H9 (cell line): ENCODE results near the gene LCE6A. TPM values are rescaled to one million over a fixed set of nuclear protein-coding genes. Genes with fewer than 3 reads are reported as not detected.

Source experiments
- DNase-seq: peaks from one replicate; pipeline ENCODE4 v3.0.0-alpha.2; 2017
- H2AFZ ChIP-seq: one replicate; pipeline ENCODE4 v1.6.1; 2013; ENCODE audit warnings: mild to moderate bottlenecking, low read length, control low read depth, moderate library complexity
- H2AK5ac ChIP-seq: 2 replicates; pipeline ENCODE4 v1.6.1; 2013; ENCODE audit warnings: low read length, control low read depth, mixed read lengths; ENCODE audit not compliant: insufficient read length
- H2BK120ac ChIP-seq: one replicate; pipeline ENCODE4 v1.6.1; 2013; ENCODE audit warnings: low read depth, mild to moderate bottlenecking, low read length, control low read depth, inconsistent platforms; ENCODE audit not compliant: poor library complexity, severe bottlenecking
- H2BK12ac ChIP-seq: 2 replicates; pipeline ENCODE4 v1.6.1; 2013; ENCODE audit warnings: low read length, control low read depth, mixed read lengths, low read depth; ENCODE audit not compliant: insufficient read length
- H2BK15ac ChIP-seq: 2 replicates; pipeline ENCODE4 v1.6.1; 2013; ENCODE audit warnings: low read depth, low read length, control low read depth
- H2BK20ac ChIP-seq: one replicate; pipeline ENCODE4 v1.6.1; 2013; ENCODE audit warnings: low read depth, mild to moderate bottlenecking, low read length, control low read depth, inconsistent platforms; ENCODE audit not compliant: poor library complexity, severe bottlenecking
- H2BK5ac ChIP-seq: 2 replicates; pipeline ENCODE4 v1.6.1; 2013; ENCODE audit warnings: low read length, control low read depth, mixed read lengths; ENCODE audit not compliant: insufficient read length
- H3K14ac ChIP-seq: 2 replicates; pipeline ENCODE4 v1.6.1; 2013; ENCODE audit warnings: low read length, control low read depth; ENCODE audit not compliant: insufficient read depth
- H3K18ac ChIP-seq: 2 replicates; pipeline ENCODE4 v1.6.1; 2013; ENCODE audit warnings: low read depth, mild to moderate bottlenecking, mixed read lengths, low read length, control low read depth; ENCODE audit not compliant: insufficient read length
- H3K23ac ChIP-seq: 2 replicates; pipeline ENCODE4 v1.6.1; 2013; ENCODE audit warnings: low read length, control low read depth, mixed read lengths, low read depth; ENCODE audit not compliant: insufficient read length
- H3K23me2 ChIP-seq: 2 replicates; pipeline ENCODE4 v1.6.1; 2013; ENCODE audit warnings: low read depth, mild to moderate bottlenecking, mixed read lengths, low read length, control low read depth; ENCODE audit not compliant: insufficient read length, poor library complexity, severe bottlenecking
- H3K27ac ChIP-seq: 2 replicates; pipeline ENCODE4 v1.5.1; 2013; ENCODE audit warnings: low read length, control low read depth, mixed read lengths, low read depth; ENCODE audit not compliant: insufficient read length
- H3K27me3 ChIP-seq: 2 replicates; pipeline ENCODE4 v1.6.1; 2013; ENCODE audit warnings: low read length, control low read depth, inconsistent platforms; ENCODE audit not compliant: insufficient read depth
- H3K4ac ChIP-seq: 2 replicates; pipeline ENCODE4 v1.6.1; 2013; ENCODE audit warnings: low read depth, mild to moderate bottlenecking, control low read depth, inconsistent platforms, low read length, moderate library complexity
- H3K4me1 ChIP-seq: 2 replicates; pipeline ENCODE4 v1.6.1; 2013; ENCODE audit warnings: low read length, control low read depth, inconsistent platforms; ENCODE audit not compliant: insufficient read depth
- H3K4me2 ChIP-seq: 2 replicates; pipeline ENCODE4 v1.6.1; 2013; ENCODE audit warnings: low read length, control low read depth, mixed read lengths; ENCODE audit not compliant: insufficient read length, insufficient read depth
- H3K56ac ChIP-seq: 2 replicates; pipeline ENCODE4 v1.6.1; 2013; ENCODE audit warnings: low read depth, mild to moderate bottlenecking, mixed read lengths, low read length, control low read depth; ENCODE audit not compliant: insufficient read length
- H3K79me1 ChIP-seq: 2 replicates; pipeline ENCODE4 v1.6.1; 2013; ENCODE audit warnings: low read depth, mild to moderate bottlenecking, moderate library complexity, low read length, control low read depth, inconsistent platforms; ENCODE audit not compliant: insufficient read depth, poor library complexity, severe bottlenecking
- H3K79me2 ChIP-seq: 2 replicates; pipeline ENCODE4 v1.6.1; 2013; ENCODE audit warnings: low read length, control low read depth, inconsistent platforms; ENCODE audit not compliant: insufficient read depth
- H3K9ac ChIP-seq: 2 replicates; pipeline ENCODE4 v1.6.1; 2013; ENCODE audit warnings: low read length, control low read depth, mixed read lengths; ENCODE audit not compliant: insufficient read length; ENCODE audit errors: extremely low read depth
- H3K9me3 ChIP-seq: one replicate; pipeline ENCODE4 v1.6.1; 2013; ENCODE audit warnings: low read depth, low read length, inconsistent platforms; ENCODE audit not compliant: control insufficient read depth
- H3T11ph ChIP-seq: one replicate; pipeline ENCODE4 v1.6.1; 2013; ENCODE audit warnings: mild to moderate bottlenecking, low read length, control low read depth, inconsistent platforms
- H4K20me1 ChIP-seq: one replicate; pipeline ENCODE4 v1.6.1; 2013; ENCODE audit not compliant: control insufficient read depth, insufficient read length, insufficient read depth
- H4K5ac ChIP-seq: 2 replicates; pipeline ENCODE4 v1.6.1; 2013; ENCODE audit warnings: low read depth, mild to moderate bottlenecking, mixed read lengths, low read length, control low read depth; ENCODE audit not compliant: insufficient read length
- H4K8ac ChIP-seq: replicated peaks from 2 replicates; pipeline ENCODE4 v1.6.1; 2013; ENCODE audit warnings: low read length, control low read depth, mixed read lengths, low read depth; ENCODE audit not compliant: insufficient read length
- H4K91ac ChIP-seq: 2 replicates; pipeline ENCODE4 v1.6.1; 2013; ENCODE audit warnings: low read depth, mild to moderate bottlenecking, moderate library complexity, mixed read lengths, low read length, control low read depth; ENCODE audit not compliant: insufficient read length
- H3K27ac Mint-ChIP-seq, 3 experiments: 2 replicates in 2 of 3; 3 replicates in 1 of 3; pipeline ENCODE4 v1.8.0; 2020 to 2021; ENCODE audit warnings: mixed read lengths in 3 of 3, mild to moderate bottlenecking in 1 of 3, moderate library complexity in 1 of 3
- H3K27me3 Mint-ChIP-seq: 2 replicates; pipeline ENCODE4 v1.8.0; 2021; ENCODE audit warnings: low read depth, mild to moderate bottlenecking, moderate library complexity, mixed read lengths
- H3K36me3 Mint-ChIP-seq, 3 experiments: 2 replicates in 2 of 3; 3 replicates in 1 of 3; pipeline ENCODE4 v1.8.0; 2020 to 2021; ENCODE audit warnings: low read depth in 3 of 3, mixed read lengths in 3 of 3; ENCODE audit not compliant: insufficient read depth in 1 of 3
- H3K4me1 Mint-ChIP-seq, 2 experiments: 2 replicates each; pipeline ENCODE4 v1.8.0; 2020; ENCODE audit warnings: mixed read lengths in 2 of 2
- H3K4me3 Mint-ChIP-seq, 2 experiments: 2 replicates in 1 of 2; 3 replicates in 1 of 2; pipeline ENCODE4 v1.8.0; 2020 to 2021; ENCODE audit warnings: mild to moderate bottlenecking in 2 of 2, mixed read lengths in 2 of 2, moderate library complexity in 1 of 2
- H3K9me3 Mint-ChIP-seq, 2 experiments: 2 replicates in 1 of 2; 3 replicates in 1 of 2; pipeline ENCODE4 v1.8.0; 2020; ENCODE audit warnings: mild to moderate bottlenecking in 2 of 2, mixed read lengths in 2 of 2, moderate library complexity in 1 of 2
- WGBS: extraction: QIAGEN DNeasy Blood & Tissue Kit; methylation state at CpG from one replicate; pipeline ENCODE4 v1.1.7; 2013; ENCODE audit warnings: missing lambda C conversion rate, low lambda C conversion rate, mixed read lengths; ENCODE audit not compliant: insufficient read length; ENCODE audit errors: extremely low coverage; 5-methylcytosine and 5-hydroxymethylcytosine counted together
- total RNA-seq: library from RNA; stranded (reverse); gene quantifications from 2 replicates; pipeline ENCODE4 v1.2.1, GENCODE V29; 2021
- TF ChIP-seq, protein P1 (sequence below): fragments of 200-600 bp; sonication (generic); conservative IDR thresholded peaks from 3 replicates; pipeline ENCODE4 v1.8.0; 2021; ENCODE audit warnings: antibody characterized with exemption, mild to moderate bottlenecking

The LCE6A gene
- total RNA-seq, 1 experiment from 2014 or later: not detected

GRCh38 chr1:152871731-152872126, 29.1 kb downstream of the LCE6A start:
- H4K5ac ChIP-seq: no peak overlapping the region
- no peaks in the 10 kb centered on the region for H3K9me3 ChIP-seq
- H2BK120ac ChIP-seq: no peak overlapping the region
- DNase-seq: no peak
- no peak overlapping the region for H3K27ac Mint-ChIP-seq
- H3T11ph ChIP-seq: no peak overlapping the region
- no peak overlapping the region for H2BK12ac ChIP-seq
- H3K23ac ChIP-seq: no peak overlapping the region
- H3K4ac ChIP-seq: no peak overlapping the region
- H4K20me1 ChIP-seq: no peaks in the 10 kb centered on the region
- no peak overlapping the region for H3K56ac ChIP-seq
- H2AK5ac ChIP-seq: no peak overlapping the region
- no peak overlapping the region for H3K18ac ChIP-seq
- H2BK20ac ChIP-seq: no peak overlapping the region
- no peaks in the 10 kb centered on the region for H3K27me3 ChIP-seq
- no peaks in the 10 kb centered on the region for H3K23me2 ChIP-seq
- peaks cover 10 to 13% of the 10 kb centered on the region in 2 experiments for H3K9me3 Mint-ChIP-seq
- H3K9ac ChIP-seq: no peak overlapping the region
- H2AFZ ChIP-seq: no peak overlapping the region
- H3K36me3 Mint-ChIP-seq: no peaks in the 10 kb centered on the region
- no peak overlapping the region for H3K4me2 ChIP-seq
- H3K4me1 Mint-ChIP-seq: no peaks in the 10 kb centered on the region
- H3K27ac ChIP-seq: no peak overlapping the region
- TF ChIP-seq, protein P1, sequence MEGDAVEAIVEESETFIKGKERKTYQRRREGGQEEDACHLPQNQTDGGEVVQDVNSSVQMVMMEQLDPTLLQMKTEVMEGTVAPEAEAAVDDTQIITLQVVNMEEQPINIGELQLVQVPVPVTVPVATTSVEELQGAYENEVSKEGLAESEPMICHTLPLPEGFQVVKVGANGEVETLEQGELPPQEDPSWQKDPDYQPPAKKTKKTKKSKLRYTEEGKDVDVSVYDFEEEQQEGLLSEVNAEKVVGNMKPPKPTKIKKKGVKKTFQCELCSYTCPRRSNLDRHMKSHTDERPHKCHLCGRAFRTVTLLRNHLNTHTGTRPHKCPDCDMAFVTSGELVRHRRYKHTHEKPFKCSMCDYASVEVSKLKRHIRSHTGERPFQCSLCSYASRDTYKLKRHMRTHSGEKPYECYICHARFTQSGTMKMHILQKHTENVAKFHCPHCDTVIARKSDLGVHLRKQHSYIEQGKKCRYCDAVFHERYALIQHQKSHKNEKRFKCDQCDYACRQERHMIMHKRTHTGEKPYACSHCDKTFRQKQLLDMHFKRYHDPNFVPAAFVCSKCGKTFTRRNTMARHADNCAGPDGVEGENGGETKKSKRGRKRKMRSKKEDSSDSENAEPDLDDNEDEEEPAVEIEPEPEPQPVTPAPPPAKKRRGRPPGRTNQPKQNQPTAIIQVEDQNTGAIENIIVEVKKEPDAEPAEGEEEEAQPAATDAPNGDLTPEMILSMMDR: no peak
- no peak overlapping the region for H2BK5ac ChIP-seq
- H4K8ac ChIP-seq: no peak overlapping the region
- H3K79me2 ChIP-seq: no peaks in the 10 kb centered on the region
- H3K4me1 ChIP-seq: no peaks in the 10 kb centered on the region
- no peak overlapping the region for H2BK15ac ChIP-seq
- no peak overlapping the region for H3K14ac ChIP-seq
- no peaks in the 10 kb centered on the region; the same call in none of the 2 replicates for H3K27me3 Mint-ChIP-seq
- H3K79me1 ChIP-seq: no peaks in the 10 kb centered on the region
- WGBS: no CpG with 5 or more reads among the region's 6 CpGs
- no peak overlapping the region for H4K91ac ChIP-seq
- no peak overlapping the region; a peak in 1 of 5 replicates for H3K4me3 Mint-ChIP-seq
